ENCODE data around the gene CEP290. TPM values are rescaled to one million over a fixed set of nuclear protein-coding genes. Genes with fewer than 3 reads are reported as not detected.
"Not testable (repeated sequence)": the region's sequence is repeated elsewhere in the genome, so short reads cannot be mapped to it uniquely, and the experiment has no call there.

CEP290 gene
- total and polyA plus RNA-seq, 2 of the 13 experiments (the other 11 are each of a cell fraction or from before 2014, with no cell fraction given): 2.4 to 10.8 TPM

GRCh38 chr12:88133181-88133580 is 8.7 kb downstream of the CEP290 start:
- FAIRE-seq; ATAC-seq; H3K9ac ChIP-seq (ENCODE audit: insufficient read depth, low read depth, low read length); H3K4me2 ChIP-seq (ENCODE audit: low read depth, low read length); H3K27me3 ChIP-seq (ENCODE audit: control insufficient read depth in 1 of 2, insufficient read depth in 2 of 2, low read length in 2 of 2); H2AFZ ChIP-seq (ENCODE audit: low read length); DNase-seq (ENCODE audit: low spot score); H3K36me3 ChIP-seq (replicated peaks in 1 of 2; ENCODE audit: control insufficient read depth in 1 of 2, insufficient read depth in 2 of 2, low read length in 2 of 2); H3K27ac ChIP-seq (ENCODE audit: extremely low read length, insufficient read depth, low read length); BruUV-seq (replicated peaks); POLR2A ChIA-PET; H4K20me1 ChIP-seq (ENCODE audit: insufficient read depth, low read length); H3K79me2 ChIP-seq (ENCODE audit: insufficient read depth, low read length); H3K4me3 ChIP-seq (replicated peaks in 1 of 3; ENCODE audit: insufficient read depth in 1 of 3, low read depth in 2 of 3, low read length in 3 of 3); H3K4me1 ChIP-seq (ENCODE audit: insufficient read depth, low read length); H3K9me3 ChIP-seq (ENCODE audit: low read length); intact Hi-C loops (cut with micrococcal nuclease; ENCODE audit: unreplicated experiment); CTCF ChIA-PET (ENCODE audit: low intra/inter-chr PET ratio, low total read pairs): not testable (repeated sequence)
- 95% methylated on average over 2 of the region's 2 CpGs for WGBS (ENCODE audit: low lambda C conversion rate)
- in situ Hi-C loops (cut with HindIII; ENCODE audit: extremely low pct_ligation_motif_present, low pct_unique_long_range_greater_than_20kb): loop anchor here (25.0 kb wide), 1 partner anchor 854 kb away; no protein-coding TSS in a partner anchor

DNA sequence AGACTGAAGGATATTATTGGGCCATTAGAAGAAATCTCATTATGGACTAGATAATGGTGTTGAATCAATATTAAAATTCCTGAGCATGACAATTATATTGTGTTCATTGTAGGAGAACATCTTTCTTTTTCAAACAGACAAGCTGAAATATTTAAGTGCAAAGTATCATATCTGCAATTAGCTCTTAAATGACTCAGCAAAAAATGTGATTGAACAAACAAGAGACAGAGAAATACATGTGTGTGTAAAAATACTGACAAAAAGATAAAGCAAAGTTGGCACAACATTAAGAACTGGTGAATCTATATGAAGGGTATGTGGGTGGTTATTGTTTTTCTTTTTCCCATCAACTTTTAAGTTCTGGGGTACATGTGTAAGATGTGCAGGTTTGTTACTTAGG is 9.5 kb downstream of the CEP290 start:
- Histone ChIP-seq H3K36me3 (replicated peaks in 1 of 2; ENCODE audit: control insufficient read depth in 1 of 2, insufficient read depth in 2 of 2, low read length in 2 of 2) (no peaks in the 10 kb centered on the region), H3K79me2 (ENCODE audit: insufficient read depth, low read length) (no peaks in the 10 kb centered on the region), H2AFZ (ENCODE audit: low read length) (no peak overlapping the region), H3K4me3 (replicated peaks in 1 of 3; ENCODE audit: insufficient read depth in 1 of 3, low read depth in 2 of 3, low read length in 3 of 3) (no peak overlapping the region), H3K9ac (ENCODE audit: insufficient read depth, low read depth, low read length) (no peak overlapping the region), H3K27ac (ENCODE audit: extremely low read length, insufficient read depth, low read length) (no peak overlapping the region), H3K4me2 (ENCODE audit: low read depth, low read length) (no peak overlapping the region), H3K27me3 (ENCODE audit: control insufficient read depth in 1 of 2, insufficient read depth in 2 of 2, low read length in 2 of 2) (no peaks in the 10 kb centered on the region), H4K20me1 (ENCODE audit: insufficient read depth, low read length) (no peaks in the 10 kb centered on the region), H3K9me3 (ENCODE audit: low read length) (no peaks in the 10 kb centered on the region), H3K4me1 (ENCODE audit: insufficient read depth, low read length) (peaks cover 12% of the 10 kb centered on the region)
- intact Hi-C loops (cut with micrococcal nuclease; ENCODE audit: unreplicated experiment) (no loop called here), in situ Hi-C loops (cut with HindIII; ENCODE audit: extremely low pct_ligation_motif_present, low pct_unique_long_range_greater_than_20kb) (loop anchor here (25.0 kb wide), 1 partner anchor 855 kb away; no protein-coding TSS in a partner anchor)
- no TSS peak for BruUV-seq (replicated peaks)
- DNase-seq (ENCODE audit: low spot score): no peak
- no peak for ATAC-seq
- CTCF ChIA-PET (ENCODE audit: low intra/inter-chr PET ratio, low total read pairs): no interaction called here
- POLR2A ChIA-PET: no interaction called here
- TF ChIP-seq MAFF (IDR thresholded peaks at IDR 0.05; ENCODE audit: low read depth, low read length) (peak; percentile 87), NFE2L2 (IDR thresholded peaks at IDR 0.05; ENCODE audit: low read length) (peak; percentile 98), NFE2 (CRISPR knock-in tag; IDR thresholded peaks at IDR 0.05) (0 out of 2 replicates have a peak, but pooled peaks have one; percentile 50), MAFK (conservative IDR thresholded peaks at IDR 0.05 in 1 of 2, IDR thresholded peaks at IDR 0.05 in 1 of 2; ENCODE audit: low read length in 2 of 2) (peak; percentile 89), RORA (CRISPR knock-in tag; IDR thresholded peaks at IDR 0.05) (no peak), PHF21A (CRISPR knock-in tag; IDR thresholded peaks at IDR 0.05) (no peak)
- TF ChIP-seq, protein P1, sequence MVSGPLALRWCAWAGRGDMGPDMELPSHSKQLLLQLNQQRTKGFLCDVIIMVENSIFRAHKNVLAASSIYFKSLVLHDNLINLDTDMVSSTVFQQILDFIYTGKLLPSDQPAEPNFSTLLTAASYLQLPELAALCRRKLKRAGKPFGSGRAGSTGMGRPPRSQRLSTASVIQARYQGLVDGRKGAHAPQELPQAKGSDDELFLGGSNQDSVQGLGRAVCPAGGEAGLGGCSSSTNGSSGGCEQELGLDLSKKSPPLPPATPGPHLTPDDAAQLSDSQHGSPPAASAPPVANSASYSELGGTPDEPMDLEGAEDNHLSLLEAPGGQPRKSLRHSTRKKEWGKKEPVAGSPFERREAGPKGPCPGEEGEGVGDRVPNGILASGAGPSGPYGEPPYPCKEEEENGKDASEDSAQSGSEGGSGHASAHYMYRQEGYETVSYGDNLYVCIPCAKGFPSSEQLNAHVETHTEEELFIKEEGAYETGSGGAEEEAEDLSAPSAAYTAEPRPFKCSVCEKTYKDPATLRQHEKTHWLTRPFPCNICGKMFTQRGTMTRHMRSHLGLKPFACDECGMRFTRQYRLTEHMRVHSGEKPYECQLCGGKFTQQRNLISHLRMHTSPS (CRISPR knock-in tag; IDR thresholded peaks at IDR 0.05; ENCODE audit: low read depth): no peak
- FAIRE-seq: no peak
